AG04449 (cell line): ENCODE results near the gene CCNK.

Experiments used
- CTCF ChIA-PET: fragments of 350-600 bp; formaldehyde crosslinking; extraction: SDS; loops from one replicate; lab custom pipeline; 2021; ENCODE audit warnings: antibody characterized with exemption; lab: Yijun Ruan, JAX
- POLR2A ChIA-PET: fragments of 400-600, 350-600 bp; formaldehyde crosslinking; extraction: SDS; loops from one replicate; lab custom pipeline; 2020; ENCODE audit warnings: antibody characterized with exemption, inconsistent platforms; lab: Yijun Ruan, JAX
- DNase-seq: peaks from one replicate; pipeline ENCODE4 v3.0.0-alpha.2; 2010; ENCODE audit warnings: low read depth, low spot score
- H3K4me3 ChIP-seq: 2 replicates; pipeline ENCODE4 v1.5.1; 2011; ENCODE audit warnings: low read depth, mild to moderate bottlenecking, control low read depth, low read length
- CTCF ChIP-seq: IDR thresholded peaks from one replicate; pipeline ENCODE4 v1.5.1; 2011; ENCODE audit warnings: mild to moderate bottlenecking, moderate library complexity, low read length, control low read depth, inconsistent platforms; ENCODE audit not compliant: insufficient read depth; ENCODE audit errors: missing control alignments

The CCNK gene

GRCh38 chr14:99450266-99450665, 30.9 kb upstream of the CCNK start:
- POLR2A ChIA-PET: no interaction called here
- CTCF ChIA-PET: interaction anchor here (0.9 to 1.2 kb wide), 2 partner anchors 12 to 14 kb away, joined by 3 to 4 read pairs; no protein-coding TSS in a partner anchor
- TF ChIP-seq CTCF: no peak
- no peak overlapping the region for H3K4me3 ChIP-seq
- no peak for DNase-seq

GRCh38 chr14:99451234-99451633, 30.0 kb upstream of the CCNK start:
- DNase-seq: no peak
- TF ChIP-seq CTCF: no peak
- POLR2A ChIA-PET: no interaction called here
- H3K4me3 ChIP-seq: no peak overlapping the region
- CTCF ChIA-PET: interaction anchor here (1.2 kb wide), 2 partner anchors 12 to 13 kb away, joined by 3 to 4 read pairs; no protein-coding TSS in a partner anchor

- no peak for TF ChIP-seq CTCF
- no peak overlapping the region for H3K4me3 ChIP-seq
- ChIA-PET CTCF (no interaction called here), POLR2A (no interaction called here)
- no peak for DNase-seq
Observed at GRCh38 chr14:99452968-99453367, 28.2 kb upstream of the CCNK start.

GRCh38 chr14:99454246-99454645, 27.0 kb upstream of the CCNK start:
- ChIA-PET POLR2A (no interaction called here), CTCF (interaction anchor here (0.9 kb wide), 1 partner anchor 13 kb away, joined by 3 read pairs; no protein-coding TSS in a partner anchor)
- no peak for DNase-seq
- no peak for TF ChIP-seq CTCF
- no peak overlapping the region for H3K4me3 ChIP-seq

- H3K4me3 ChIP-seq: no peak overlapping the region
- POLR2A ChIA-PET: no interaction called here
- CTCF ChIA-PET: interaction anchor here (0.8 kb wide), 1 partner anchor 21 kb away, joined by 3 read pairs; no protein-coding TSS in a partner anchor
- TF ChIP-seq CTCF: no peak
- peak; percentile 24 for DNase-seq
Observed at GRCh38 chr14:99459481-99460100, 21.6 kb upstream of the CCNK start.

GRCh38 chr14:99460793-99461192, 20.4 kb upstream of the CCNK start:
- TF ChIP-seq CTCF: no peak
- ChIA-PET POLR2A (no interaction called here), CTCF (interaction anchor here (0.7 kb wide), 1 partner anchor 31 kb away, joined by 3 read pairs; no protein-coding TSS in a partner anchor)
- H3K4me3 ChIP-seq: no peak overlapping the region
- no peak for DNase-seq
